ENCODE results near the gene TTLL11.
A peak's percentile ranks its signal among the peaks of the same experiment; 100 is the strongest.

Gene TTLL11

DNA sequence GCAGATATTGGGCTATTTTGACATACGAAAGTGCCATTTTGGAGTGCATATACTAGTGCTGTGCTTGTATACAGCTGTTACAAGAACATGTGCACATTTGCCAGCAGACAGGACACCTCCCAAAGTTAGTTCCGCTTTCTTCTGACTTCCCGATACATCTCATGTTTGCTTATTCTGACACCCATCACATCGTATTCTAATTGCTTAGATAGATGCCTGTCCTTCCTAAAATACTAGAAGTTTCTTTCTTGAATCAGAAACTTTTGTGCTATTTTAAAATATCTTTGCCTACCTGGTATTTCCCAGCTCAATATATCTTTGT lies 177.8 kb downstream of the TTLL11 start:
- Histone ChIP-seq H3K9me3 (replicated peaks; ENCODE audit: low read length) (no peaks in the 10 kb centered on the region), H3K9ac (ENCODE audit: low read depth, low read length) (no peak overlapping the region), H3K36me3 (ENCODE audit: insufficient read depth, low read length) (peaks cover 4% of the 10 kb centered on the region), H3K27me3 (ENCODE audit: control insufficient read depth, insufficient read depth, low read length) (no peaks in the 10 kb centered on the region), H3K4me3 (ENCODE audit: low read length) (no peak overlapping the region), H3K4me2 (ENCODE audit: low read length) (no peak overlapping the region), H3K4me1 (ENCODE audit: control insufficient read depth, insufficient read depth, low read length) (peaks cover 12% of the 10 kb centered on the region)

DNA sequence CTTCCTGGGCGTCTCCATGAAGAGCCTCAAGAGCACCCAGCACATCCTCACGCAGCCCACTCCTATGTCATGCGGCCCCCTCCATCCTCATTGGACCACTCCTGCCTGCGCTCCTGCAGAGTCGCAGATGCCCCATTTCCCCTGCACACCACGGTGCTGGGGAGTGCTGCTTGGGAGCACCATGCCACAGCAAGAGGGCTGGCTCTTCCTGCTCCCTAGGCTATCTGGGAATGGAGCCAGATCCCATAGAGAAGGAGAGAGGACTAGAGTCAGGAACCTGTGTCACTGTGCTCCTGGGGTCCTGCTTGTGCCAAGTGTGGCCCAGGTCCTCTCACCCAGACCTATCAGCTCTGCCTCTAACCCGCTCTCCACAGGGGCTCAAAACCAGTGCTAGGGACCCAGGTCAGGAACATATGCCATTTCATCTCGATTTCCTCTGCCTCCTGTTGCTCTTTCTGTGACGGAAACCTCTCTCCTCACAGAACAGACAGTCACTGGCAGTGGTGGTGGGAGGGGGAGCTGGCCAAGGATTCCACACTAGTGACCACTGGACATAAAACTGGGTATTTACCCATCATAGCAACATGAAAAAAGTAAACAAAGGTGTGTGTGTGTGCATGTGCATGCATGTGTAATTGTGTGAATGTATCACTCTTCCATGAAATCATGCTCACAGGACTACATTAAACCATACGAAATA lies 178.4 kb downstream of the TTLL11 start:
- Histone ChIP-seq H3K27me3 (ENCODE audit: control insufficient read depth, insufficient read depth, low read length) (no peaks in the 10 kb centered on the region), H3K9ac (ENCODE audit: low read depth, low read length) (no peak overlapping the region), H3K4me1 (ENCODE audit: control insufficient read depth, insufficient read depth, low read length) (peaks cover 12% of the 10 kb centered on the region), H3K9me3 (replicated peaks; ENCODE audit: low read length) (no peaks in the 10 kb centered on the region), H3K4me3 (ENCODE audit: low read length) (no peak overlapping the region), H3K36me3 (ENCODE audit: insufficient read depth, low read length) (peaks cover 5% of the 10 kb centered on the region), H3K4me2 (ENCODE audit: low read length) (no peak overlapping the region)

DNA sequence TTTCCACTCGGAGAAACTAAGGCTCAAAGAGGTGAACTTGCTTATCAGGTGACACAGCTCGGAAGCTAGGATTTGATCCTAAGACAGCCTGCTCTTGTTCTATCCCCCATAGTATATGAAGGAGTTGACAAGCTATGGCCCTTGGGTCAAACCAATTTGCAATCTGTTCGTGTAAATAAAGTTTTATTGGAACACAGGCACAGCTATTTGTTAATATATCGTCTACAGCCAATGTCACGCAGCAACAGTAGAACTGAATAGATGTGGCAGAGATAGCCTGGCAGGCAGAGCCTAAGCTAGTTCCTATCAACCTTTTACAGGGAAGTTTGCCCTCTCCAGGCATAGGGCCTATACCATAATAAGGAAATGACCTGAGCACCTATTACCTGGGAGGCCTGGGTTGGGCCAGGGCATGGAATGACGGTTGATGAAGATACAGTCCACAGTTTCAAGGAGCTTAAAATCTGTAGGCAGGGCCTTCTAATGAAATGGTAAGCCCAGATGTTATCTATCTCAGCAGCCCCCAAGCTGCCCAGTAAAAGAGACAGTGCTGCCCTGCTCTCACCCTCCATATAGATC lies 179.0 kb downstream of the TTLL11 start:
- H3K27me3 ChIP-seq (ENCODE audit: control insufficient read depth, insufficient read depth, low read length) = no peaks in the 10 kb centered on the region
- no peak overlapping the region for H3K4me2 ChIP-seq (ENCODE audit: low read length)
- H3K4me1 ChIP-seq (ENCODE audit: control insufficient read depth, insufficient read depth, low read length) = peaks cover 12% of the 10 kb centered on the region
- H3K4me3 ChIP-seq (ENCODE audit: low read length) = no peak overlapping the region
- H3K36me3 ChIP-seq (ENCODE audit: insufficient read depth, low read length) = peaks cover 10% of the 10 kb centered on the region
- no peaks in the 10 kb centered on the region for H3K9me3 ChIP-seq (replicated peaks; ENCODE audit: low read length)
- no peak overlapping the region for H3K9ac ChIP-seq (ENCODE audit: low read depth, low read length)

DNA sequence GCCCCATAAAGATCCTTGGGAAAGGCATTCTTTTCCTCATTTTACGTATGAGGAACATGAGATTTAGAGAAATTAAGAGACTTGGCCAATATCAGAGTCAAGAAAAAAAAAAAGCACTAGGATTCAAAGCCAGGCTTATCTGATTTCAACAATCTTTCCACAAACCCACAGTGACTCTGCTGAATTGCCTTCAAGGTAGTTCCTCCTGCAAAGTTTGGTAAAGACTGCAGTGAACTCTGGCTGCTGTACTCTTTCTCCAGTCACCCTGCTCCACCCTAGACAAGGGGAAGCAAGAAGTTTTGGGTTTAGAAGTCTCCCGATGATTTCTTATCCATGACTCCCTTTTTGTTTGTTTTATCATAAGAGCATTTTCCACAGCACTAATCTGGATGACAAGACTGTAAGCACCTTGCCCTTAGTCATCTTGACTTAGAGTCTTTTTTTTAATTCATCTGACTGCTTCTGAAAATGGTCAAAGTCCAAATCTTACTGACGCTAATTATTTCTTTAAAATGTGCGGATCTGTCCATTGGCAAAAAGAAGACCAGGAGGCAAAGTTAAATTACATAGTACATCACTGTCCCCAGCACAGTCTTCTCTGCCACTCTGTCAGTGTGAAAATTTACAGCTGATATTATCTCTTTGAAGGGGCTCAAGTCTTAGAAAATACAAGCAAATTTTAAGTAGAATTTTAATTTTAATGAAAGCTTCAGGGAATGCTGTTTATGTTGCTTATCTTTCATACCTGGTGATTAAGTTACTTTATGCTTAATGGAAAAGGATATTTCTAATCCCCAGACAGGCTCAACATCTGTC lies 180.1 kb downstream of the TTLL11 start:
- Histone ChIP-seq H3K9me3 (replicated peaks; ENCODE audit: low read length) (no peaks in the 10 kb centered on the region), H3K4me1 (ENCODE audit: control insufficient read depth, insufficient read depth, low read length) (peaks cover 12% of the 10 kb centered on the region), H3K36me3 (ENCODE audit: insufficient read depth, low read length) (peaks cover 10% of the 10 kb centered on the region), H3K9ac (ENCODE audit: low read depth, low read length) (no peak overlapping the region), H3K4me3 (ENCODE audit: low read length) (no peak overlapping the region), H3K4me2 (ENCODE audit: low read length) (no peak overlapping the region), H3K27me3 (ENCODE audit: control insufficient read depth, insufficient read depth, low read length) (no peaks in the 10 kb centered on the region)

DNA sequence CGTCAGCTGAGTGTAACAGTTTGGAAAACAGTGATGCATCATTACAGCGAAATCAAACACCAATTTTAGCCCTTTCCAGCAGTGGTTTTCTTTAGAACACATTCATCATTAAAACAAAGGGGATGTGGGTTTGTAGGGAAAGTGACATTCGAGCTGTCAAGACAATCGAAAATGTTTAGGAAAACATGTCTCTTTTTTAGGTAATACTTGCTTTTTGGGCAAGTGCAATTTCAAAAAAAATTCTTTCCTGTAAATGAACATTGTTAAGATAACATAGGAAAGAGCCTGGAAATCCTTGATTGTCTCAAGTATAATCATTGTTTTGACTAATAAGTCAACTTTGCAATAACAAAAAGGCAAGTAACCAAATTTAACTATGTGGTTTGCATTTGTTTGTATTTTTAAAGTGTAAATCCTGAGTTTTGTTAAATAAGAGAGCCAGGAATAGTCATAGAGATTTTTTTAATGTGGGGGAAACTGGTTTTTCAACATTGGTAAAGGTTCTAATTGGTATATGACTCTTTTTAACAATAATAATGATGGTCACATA lies 182.5 kb downstream of the TTLL11 start:
- H3K4me2 ChIP-seq (ENCODE audit: low read length) = no peak overlapping the region
- H3K9ac ChIP-seq (ENCODE audit: low read depth, low read length) = no peak overlapping the region
- no peak overlapping the region for H3K4me3 ChIP-seq (ENCODE audit: low read length)
- peaks cover 3% of the 10 kb centered on the region for H3K4me1 ChIP-seq (ENCODE audit: control insufficient read depth, insufficient read depth, low read length)
- no peaks in the 10 kb centered on the region for H3K27me3 ChIP-seq (ENCODE audit: control insufficient read depth, insufficient read depth, low read length)
- no peaks in the 10 kb centered on the region for H3K9me3 ChIP-seq (replicated peaks; ENCODE audit: low read length)
- peaks cover 10% of the 10 kb centered on the region for H3K36me3 ChIP-seq (ENCODE audit: insufficient read depth, low read length)

DNA sequence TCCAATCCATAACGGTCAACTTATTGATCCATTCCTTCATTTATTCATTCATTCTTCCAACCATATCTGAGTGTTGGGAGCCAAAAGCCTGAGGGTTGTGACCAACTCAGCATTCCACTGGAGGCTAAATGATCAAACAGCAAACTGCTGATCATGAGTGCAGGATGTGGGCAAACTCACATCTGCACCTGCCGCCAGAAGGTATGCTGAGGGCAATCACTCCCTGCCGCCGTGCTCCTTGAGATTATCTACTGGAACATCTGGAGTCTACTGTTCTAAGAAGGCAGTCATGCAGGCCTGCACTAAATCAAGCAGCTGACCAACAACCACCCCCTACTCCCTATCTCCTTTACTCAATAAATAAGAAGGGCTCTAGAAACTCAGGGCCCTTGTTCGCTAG lies 184.0 kb downstream of the TTLL11 start:
- H3K36me3 ChIP-seq (ENCODE audit: insufficient read depth, low read length) = peaks cover 6% of the 10 kb centered on the region
- no peak overlapping the region for H3K4me3 ChIP-seq (ENCODE audit: low read length)
- no peak overlapping the region for H3K4me2 ChIP-seq (ENCODE audit: low read length)
- no peaks in the 10 kb centered on the region for H3K9me3 ChIP-seq (replicated peaks; ENCODE audit: low read length)
- no peak overlapping the region for H3K9ac ChIP-seq (ENCODE audit: low read depth, low read length)
- H3K4me1 ChIP-seq (ENCODE audit: control insufficient read depth, insufficient read depth, low read length) = peaks cover 3% of the 10 kb centered on the region
- no peaks in the 10 kb centered on the region for H3K27me3 ChIP-seq (ENCODE audit: control insufficient read depth, insufficient read depth, low read length)

DNA sequence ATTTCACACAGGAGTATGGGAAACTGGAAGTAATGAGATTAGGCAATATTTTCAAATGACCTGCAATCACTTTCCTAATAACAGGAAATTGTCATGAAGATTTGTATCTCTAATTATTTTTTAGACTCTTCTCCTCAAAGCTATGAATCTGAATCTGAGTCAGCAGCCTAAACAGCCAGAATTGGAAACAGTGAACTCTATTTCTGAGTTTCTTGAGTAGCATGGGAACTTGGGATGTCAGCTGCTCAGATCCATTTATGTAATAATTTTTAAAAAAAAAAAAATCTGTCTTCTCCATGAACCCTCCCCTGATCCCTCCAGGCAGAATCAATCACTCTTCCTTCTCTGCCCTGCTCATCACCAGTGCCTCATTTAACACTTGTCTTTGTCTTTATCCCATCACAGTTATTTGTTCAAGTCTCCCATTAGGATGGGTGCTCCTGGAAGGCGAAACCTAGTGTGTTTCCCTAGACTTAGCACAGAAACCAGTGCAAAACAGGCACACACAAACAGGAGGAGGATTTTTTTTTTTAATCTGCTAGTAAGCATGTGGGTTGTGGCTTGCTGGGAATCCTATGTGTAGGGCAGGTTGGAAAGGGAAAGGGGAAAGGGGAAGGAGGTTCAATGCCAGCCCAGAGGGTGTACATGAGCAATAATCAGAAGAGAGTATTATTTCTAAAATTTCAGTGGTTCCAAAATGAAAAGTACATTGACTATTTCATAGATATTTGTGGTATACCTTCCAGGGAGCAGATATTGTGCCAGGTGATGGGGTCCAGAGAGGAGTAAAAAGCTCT lies 186.8 kb downstream of the TTLL11 start:
- no peak overlapping the region for H3K4me3 ChIP-seq (ENCODE audit: low read length)
- H3K9ac ChIP-seq (ENCODE audit: low read depth, low read length) = no peak overlapping the region
- peaks cover 6% of the 10 kb centered on the region for H3K36me3 ChIP-seq (ENCODE audit: insufficient read depth, low read length)
- H3K4me2 ChIP-seq (ENCODE audit: low read length) = no peak overlapping the region
- H3K9me3 ChIP-seq (replicated peaks; ENCODE audit: low read length) = no peaks in the 10 kb centered on the region
- no peaks in the 10 kb centered on the region for H3K27me3 ChIP-seq (ENCODE audit: control insufficient read depth, insufficient read depth, low read length)
- peaks cover 9% of the 10 kb centered on the region for H3K4me1 ChIP-seq (ENCODE audit: control insufficient read depth, insufficient read depth, low read length)

DNA sequence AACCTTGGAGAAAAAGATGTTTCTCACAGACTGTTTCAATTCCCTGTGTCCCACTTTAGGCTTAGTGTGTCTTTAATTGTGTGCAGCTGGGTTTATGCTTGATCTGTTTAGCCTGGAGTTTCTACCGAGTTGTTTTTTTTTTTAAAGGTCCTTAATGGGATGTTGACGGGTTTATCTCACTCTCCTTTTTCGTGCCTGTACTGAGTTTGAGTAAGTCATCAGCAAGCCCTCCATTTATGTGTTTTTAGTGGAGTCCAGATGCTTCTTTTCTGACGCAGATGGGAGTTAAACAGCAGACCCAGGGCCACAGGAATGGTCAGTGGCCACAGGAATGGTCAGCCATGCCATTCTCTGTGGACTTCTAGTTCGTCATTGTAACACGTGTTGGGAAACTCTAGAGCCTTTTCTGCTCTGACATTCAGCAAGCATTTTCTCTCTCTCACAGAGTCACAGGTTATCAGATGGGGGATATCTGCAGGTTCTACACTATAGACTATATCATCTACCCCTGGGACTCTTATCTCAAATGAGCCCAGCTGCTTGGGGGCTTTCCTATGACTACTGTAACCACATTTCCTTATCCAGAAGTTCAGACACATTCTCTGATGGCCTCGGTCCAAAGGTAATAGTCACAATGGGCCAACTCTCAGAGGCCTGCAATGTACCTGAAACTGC lies 190.5 kb downstream of the TTLL11 start:
- no peaks in the 10 kb centered on the region for H3K27me3 ChIP-seq (ENCODE audit: control insufficient read depth, insufficient read depth, low read length)
- H3K4me2 ChIP-seq (ENCODE audit: low read length) = no peak overlapping the region
- H3K36me3 ChIP-seq (ENCODE audit: insufficient read depth, low read length) = no peaks in the 10 kb centered on the region
- H3K4me3 ChIP-seq (ENCODE audit: low read length) = no peak overlapping the region
- H3K9ac ChIP-seq (ENCODE audit: low read depth, low read length) = peak overlapping the region; percentile 15
- H3K4me1 ChIP-seq (ENCODE audit: control insufficient read depth, insufficient read depth, low read length) = peaks cover 18% of the 10 kb centered on the region
- no peaks in the 10 kb centered on the region for H3K9me3 ChIP-seq (replicated peaks; ENCODE audit: low read length)

DNA sequence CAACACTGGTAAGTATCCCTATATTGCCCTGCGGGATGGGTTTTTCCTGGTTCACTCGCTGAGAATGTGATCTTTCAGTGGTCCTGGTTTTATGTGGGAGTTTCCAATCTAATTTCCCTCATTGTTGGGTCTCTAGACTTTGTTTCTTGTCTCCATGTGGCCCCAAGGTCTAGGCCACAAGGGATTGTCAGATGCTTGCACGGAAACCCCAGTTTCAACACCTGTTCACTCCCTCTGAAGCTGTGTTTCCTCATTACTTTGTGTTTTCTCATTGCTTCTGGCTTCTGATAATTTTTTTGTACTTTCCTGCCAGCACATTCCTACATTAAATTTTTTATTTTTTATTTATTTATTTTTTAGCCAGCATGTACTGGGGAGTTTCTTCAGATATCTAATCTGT lies 191.5 kb downstream of the TTLL11 start:
- H3K9ac ChIP-seq (ENCODE audit: low read depth, low read length) = no peak overlapping the region
- no peaks in the 10 kb centered on the region for H3K9me3 ChIP-seq (replicated peaks; ENCODE audit: low read length)
- no peak overlapping the region for H3K4me2 ChIP-seq (ENCODE audit: low read length)
- peaks cover 18% of the 10 kb centered on the region for H3K4me1 ChIP-seq (ENCODE audit: control insufficient read depth, insufficient read depth, low read length)
- H3K27me3 ChIP-seq (ENCODE audit: control insufficient read depth, insufficient read depth, low read length) = no peaks in the 10 kb centered on the region
- H3K4me3 ChIP-seq (ENCODE audit: low read length) = no peak overlapping the region
- H3K36me3 ChIP-seq (ENCODE audit: insufficient read depth, low read length) = no peaks in the 10 kb centered on the region

DNA sequence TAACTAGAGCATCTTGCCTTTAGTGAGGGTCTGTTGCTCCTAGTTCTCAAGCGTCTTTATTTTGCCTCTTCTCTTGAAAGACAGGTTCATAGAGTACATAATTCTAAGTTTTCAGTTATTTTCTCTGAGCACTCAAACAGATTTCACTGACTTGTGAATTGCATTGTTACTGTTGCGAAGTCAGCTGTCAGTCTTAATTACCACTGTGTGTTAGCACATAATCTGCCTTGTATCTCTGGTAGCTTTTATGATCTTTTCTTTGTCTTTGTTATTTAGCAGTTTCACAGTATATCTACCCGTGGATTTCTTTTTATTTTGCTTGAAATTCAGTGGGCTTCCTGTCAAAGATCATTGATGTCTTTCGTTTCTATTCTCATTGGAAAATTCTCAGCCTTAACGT lies 192.9 kb downstream of the TTLL11 start:
- Histone ChIP-seq H3K4me1 (ENCODE audit: control insufficient read depth, insufficient read depth, low read length) (peaks cover 15% of the 10 kb centered on the region), H3K9ac (ENCODE audit: low read depth, low read length) (no peak overlapping the region), H3K9me3 (replicated peaks; ENCODE audit: low read length) (no peaks in the 10 kb centered on the region), H3K27me3 (ENCODE audit: control insufficient read depth, insufficient read depth, low read length) (no peaks in the 10 kb centered on the region), H3K4me2 (ENCODE audit: low read length) (no peak overlapping the region), H3K4me3 (ENCODE audit: low read length) (no peak overlapping the region), H3K36me3 (ENCODE audit: insufficient read depth, low read length) (peaks cover 10% of the 10 kb centered on the region)

DNA sequence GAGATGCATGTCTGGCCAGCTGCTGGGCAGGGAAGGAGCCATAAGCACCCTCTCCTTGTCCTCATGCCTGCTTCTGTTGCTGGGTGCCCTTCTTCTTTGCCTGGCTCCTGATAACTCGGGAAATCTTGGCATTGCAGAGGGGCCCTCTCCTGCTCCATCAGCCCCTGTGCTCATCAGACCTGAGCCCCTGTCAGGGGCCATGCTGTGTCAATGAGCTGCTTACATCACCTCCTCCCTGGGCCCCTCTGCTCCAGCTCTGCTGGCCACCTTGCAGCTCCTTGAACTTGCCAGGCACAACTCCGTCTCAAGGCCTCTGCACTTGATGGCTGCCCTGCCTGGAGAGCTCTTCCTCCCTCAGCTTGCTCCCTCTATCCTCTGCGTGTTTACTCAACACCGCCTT lies 194.3 kb downstream of the TTLL11 start:
- Histone ChIP-seq H3K9me3 (replicated peaks; ENCODE audit: low read length) (no peaks in the 10 kb centered on the region), H3K4me3 (ENCODE audit: low read length) (no peak overlapping the region), H3K4me2 (ENCODE audit: low read length) (no peak overlapping the region), H3K36me3 (ENCODE audit: insufficient read depth, low read length) (peaks cover 12% of the 10 kb centered on the region), H3K27me3 (ENCODE audit: control insufficient read depth, insufficient read depth, low read length) (no peaks in the 10 kb centered on the region), H3K4me1 (ENCODE audit: control insufficient read depth, insufficient read depth, low read length) (peaks cover 15% of the 10 kb centered on the region), H3K9ac (ENCODE audit: low read depth, low read length) (no peak overlapping the region)
